ENCODE data around the gene KIAA1549. TPM values are rescaled to one million over a fixed set of nuclear protein-coding genes. Genes with fewer than 3 reads are reported as not detected.

KIAA1549 gene
- total RNA-seq, 4 donors from 2014 or later, result 0.11 to 2.1 (median 0.28) TPM

GRCh38 chr7:139022286-139022685 is 41.1 kb upstream of the KIAA1549 start:
- Histone ChIP-seq H3K9me3 (no peaks in the 10 kb centered on the region), H3K27ac (no peak overlapping the region), H3K4me3 (no peak overlapping the region), H3K27me3 (no peaks in the 10 kb centered on the region), H3K4me1 (no peaks in the 10 kb centered on the region), H3K36me3 (peaks cover 0 to 65% (median 0%) of the 10 kb centered on the region in 3 donors)
- no peak for TF ChIP-seq POLR2A (IDR thresholded peaks at IDR 0.05)
- TF ChIP-seq CTCF (IDR thresholded peaks at IDR 0.05), result no peak
- intact Hi-C loops (cut with DNase I), result no loop called here
- no peak for DNase-seq
- 56 to 65% methylated on average over 4 of the region's 4 CpGs for WGBS, 2 donors

GRCh38 chr7:139018910-139019309 is 37.7 kb upstream of the KIAA1549 start:
- TF ChIP-seq CTCF (IDR thresholded peaks at IDR 0.05) (no peak), POLR2A (IDR thresholded peaks at IDR 0.05) (no peak)
- H3K9me3 ChIP-seq, result no peaks in the 10 kb centered on the region
- intact Hi-C loops (cut with DNase I), result loop anchor here (5.0 kb wide), 1 partner anchor 58 kb away; no protein-coding TSS in a partner anchor
- H3K27ac ChIP-seq, result no peak overlapping the region
- no peaks in the 10 kb centered on the region for H3K4me1 ChIP-seq
- no peak for DNase-seq
- WGBS, 2 donors, result 80 to 90% methylated on average over 3 of the region's 3 CpGs
- H3K36me3 ChIP-seq, result peaks cover 0 to 34% (median 0%) of the 10 kb centered on the region in 3 donors
- H3K4me3 ChIP-seq, result no peak overlapping the region
- no peaks in the 10 kb centered on the region for H3K27me3 ChIP-seq

- WGBS, 2 donors, result 16 to 25% methylated on average over 7 of the region's 7 CpGs
- no peaks in the 10 kb centered on the region for H3K27me3 ChIP-seq
- H3K9me3 ChIP-seq, result no peaks in the 10 kb centered on the region
- peak; percentile 6 for DNase-seq
- H3K27ac ChIP-seq, result no peak overlapping the region
- TF ChIP-seq CTCF (IDR thresholded peaks at IDR 0.05) (peak; percentile 26 to 69 (median 53)), POLR2A (IDR thresholded peaks at IDR 0.05) (no peak)
- H3K4me1 ChIP-seq, result no peaks in the 10 kb centered on the region
- H3K36me3 ChIP-seq, result peaks cover 0 to 17% (median 0%) of the 10 kb centered on the region in 3 donors
- no peak overlapping the region for H3K4me3 ChIP-seq
- intact Hi-C loops (cut with DNase I), result loop anchor here (5.0 kb wide), 1 partner anchor 60 kb away; no protein-coding TSS in a partner anchor
Measured at GRCh38 chr7:139016931-139017511, 35.8 kb upstream of the KIAA1549 start.

- 84 to 90% methylated on average over 3 of the region's 3 CpGs for WGBS, 2 donors
- no peak for TF ChIP-seq CTCF (IDR thresholded peaks at IDR 0.05)
- TF ChIP-seq POLR2A (IDR thresholded peaks at IDR 0.05), result no peak
- no peaks in the 10 kb centered on the region for H3K27me3 ChIP-seq
- H3K36me3 ChIP-seq, result no peaks in the 10 kb centered on the region
- no peak overlapping the region for H3K4me3 ChIP-seq
- intact Hi-C loops (cut with DNase I), result no loop called here
- no peaks in the 10 kb centered on the region for H3K4me1 ChIP-seq
- H3K9me3 ChIP-seq, result no peaks in the 10 kb centered on the region
- DNase-seq, result no peak
- no peak overlapping the region for H3K27ac ChIP-seq
Measured at GRCh38 chr7:139011373-139011772, 30.2 kb upstream of the KIAA1549 start.

- Histone ChIP-seq H3K36me3 (no peaks in the 10 kb centered on the region), H3K27ac (no peak overlapping the region), H3K4me3 (no peak overlapping the region), H3K27me3 (peaks cover 0 to 7% (median 0%) of the 10 kb centered on the region in 4 donors), H3K9me3 (no peaks in the 10 kb centered on the region), H3K4me1 (no peaks in the 10 kb centered on the region)
- DNase-seq, result no peak
- intact Hi-C loops (cut with DNase I), result no loop called here
- no peak for TF ChIP-seq CTCF (IDR thresholded peaks at IDR 0.05)
- TF ChIP-seq POLR2A (IDR thresholded peaks at IDR 0.05), result no peak
Measured at GRCh38 chr7:139004321-139005090, 23.3 kb upstream of the KIAA1549 start.
